Measurements from ENCODE around the gene FLVCR2.

The FLVCR2 gene

GRCh38 chr14:75609606-75610475, 31.4 kb downstream of the FLVCR2 start:
- Histone ChIP-seq H3K27ac (ENCODE audit: low read depth, low read length) (no peak overlapping the region), H3K4me3 (ENCODE audit: insufficient read depth, low read length, poor library complexity, severe bottlenecking) (no peak overlapping the region), H3K9me2 (replicated peaks; ENCODE audit: insufficient read depth, low read length) (no peaks in the 10 kb centered on the region), H3K4me2 (ENCODE audit: low read depth, low read length, poor library complexity, severe bottlenecking) (no peak overlapping the region), H3K9me3 (ENCODE audit: insufficient read depth, low read length) (no peaks in the 10 kb centered on the region), H2AFZ (ENCODE audit: low read depth, low read length, severe bottlenecking) (no peak overlapping the region), H3K9ac (ENCODE audit: low read length) (no peak overlapping the region), H3K36me3 (ENCODE audit: low read length) (no peaks in the 10 kb centered on the region), H3K27me3 (ENCODE audit: low read length) (no peaks in the 10 kb centered on the region), H4K20me1 (ENCODE audit: low read depth, low read length) (no peaks in the 10 kb centered on the region), H3K79me2 (ENCODE audit: insufficient read depth, low read length) (no peaks in the 10 kb centered on the region), H3F3A (ENCODE audit: insufficient read depth) (no peaks in the 10 kb centered on the region)
- TF ChIP-seq EZH2phosphoT487 (conservative IDR thresholded peaks at IDR 0.05; ENCODE audit: low read length), result no peak
- TF ChIP-seq CTCF (IDR thresholded peaks at IDR 0.05; ENCODE audit: insufficient read depth, low read length, poor library complexity, severe bottlenecking), result no peak

DNA sequence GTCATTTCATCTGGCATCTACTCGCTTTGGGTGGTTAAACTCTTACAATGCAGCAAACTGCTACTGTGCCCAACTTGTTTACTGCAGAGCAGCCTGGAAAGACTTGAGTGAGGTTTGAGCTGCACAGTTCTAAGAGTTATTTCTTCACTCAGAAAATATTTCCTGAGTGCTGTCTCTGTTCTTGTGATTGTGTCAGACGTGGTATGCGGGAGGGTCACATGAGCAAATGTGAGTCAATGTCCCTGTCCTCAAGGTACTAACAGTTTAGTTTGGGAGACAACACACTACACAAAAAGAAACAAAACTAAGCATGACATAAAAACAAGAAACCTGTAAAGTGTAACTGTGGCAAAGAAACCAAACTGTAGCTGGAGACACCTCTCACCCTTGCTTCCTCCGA, 32.4 kb downstream of the FLVCR2 start:
- no peaks in the 10 kb centered on the region for H3F3A ChIP-seq (ENCODE audit: insufficient read depth)
- no peaks in the 10 kb centered on the region for H3K36me3 ChIP-seq (ENCODE audit: low read length)
- H3K9ac ChIP-seq (ENCODE audit: low read length), result no peak overlapping the region
- TF ChIP-seq CTCF (IDR thresholded peaks at IDR 0.05; ENCODE audit: insufficient read depth, low read length, poor library complexity, severe bottlenecking), result no peak
- TF ChIP-seq EZH2phosphoT487 (conservative IDR thresholded peaks at IDR 0.05; ENCODE audit: low read length), result no peak
- H3K9me3 ChIP-seq (ENCODE audit: insufficient read depth, low read length), result no peaks in the 10 kb centered on the region
- H3K4me3 ChIP-seq (ENCODE audit: insufficient read depth, low read length, poor library complexity, severe bottlenecking), result no peak overlapping the region
- no peak overlapping the region for H2AFZ ChIP-seq (ENCODE audit: low read depth, low read length, severe bottlenecking)
- H3K27me3 ChIP-seq (ENCODE audit: low read length), result no peaks in the 10 kb centered on the region
- no peaks in the 10 kb centered on the region for H3K79me2 ChIP-seq (ENCODE audit: insufficient read depth, low read length)
- H3K4me2 ChIP-seq (ENCODE audit: low read depth, low read length, poor library complexity, severe bottlenecking), result no peak overlapping the region
- H4K20me1 ChIP-seq (ENCODE audit: low read depth, low read length), result no peaks in the 10 kb centered on the region
- no peak overlapping the region for H3K27ac ChIP-seq (ENCODE audit: low read depth, low read length)
- no peaks in the 10 kb centered on the region for H3K9me2 ChIP-seq (replicated peaks; ENCODE audit: insufficient read depth, low read length)

DNA sequence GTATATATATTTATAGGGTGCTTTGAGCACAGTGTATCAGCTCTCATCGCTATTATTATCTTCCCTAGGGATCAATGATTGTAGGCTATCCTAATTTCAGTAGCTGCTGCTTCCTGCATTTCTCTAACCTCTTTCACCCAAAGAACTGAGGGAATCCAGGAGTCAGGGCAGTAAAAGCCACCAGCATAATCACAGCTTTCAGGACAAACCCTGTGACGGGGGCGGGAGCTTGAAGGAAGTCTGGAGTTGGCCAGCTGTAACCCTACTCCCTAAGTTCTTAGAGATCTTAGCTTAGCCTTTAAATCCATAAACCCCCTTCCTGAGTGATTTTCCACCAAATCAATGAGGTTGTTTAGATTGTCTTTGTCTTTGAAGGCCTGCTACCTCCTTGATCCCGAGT, 33.7 kb downstream of the FLVCR2 start:
- no peaks in the 10 kb centered on the region for H3K9me2 ChIP-seq (replicated peaks; ENCODE audit: insufficient read depth, low read length)
- no peaks in the 10 kb centered on the region for H3K27me3 ChIP-seq (ENCODE audit: low read length)
- H3K4me2 ChIP-seq (ENCODE audit: low read depth, low read length, poor library complexity, severe bottlenecking), result no peak overlapping the region
- H3F3A ChIP-seq (ENCODE audit: insufficient read depth), result no peaks in the 10 kb centered on the region
- H3K9ac ChIP-seq (ENCODE audit: low read length), result no peak overlapping the region
- no peaks in the 10 kb centered on the region for H3K79me2 ChIP-seq (ENCODE audit: insufficient read depth, low read length)
- H3K27ac ChIP-seq (ENCODE audit: low read depth, low read length), result no peak overlapping the region
- no peak for TF ChIP-seq CTCF (IDR thresholded peaks at IDR 0.05; ENCODE audit: insufficient read depth, low read length, poor library complexity, severe bottlenecking)
- TF ChIP-seq EZH2phosphoT487 (conservative IDR thresholded peaks at IDR 0.05; ENCODE audit: low read length), result no peak
- no peaks in the 10 kb centered on the region for H3K9me3 ChIP-seq (ENCODE audit: insufficient read depth, low read length)
- H3K36me3 ChIP-seq (ENCODE audit: low read length), result no peaks in the 10 kb centered on the region
- H2AFZ ChIP-seq (ENCODE audit: low read depth, low read length, severe bottlenecking), result no peak overlapping the region
- H3K4me3 ChIP-seq (ENCODE audit: insufficient read depth, low read length, poor library complexity, severe bottlenecking), result no peak overlapping the region
- no peaks in the 10 kb centered on the region for H4K20me1 ChIP-seq (ENCODE audit: low read depth, low read length)
